Forelimb muscle (tissue), 1 donor: ENCODE measurements around the gene AMMECR1. TPM values are rescaled to one million over a fixed set of nuclear protein-coding genes. Genes with fewer than 3 reads are reported as not detected.
"Not testable (repeated sequence)": the region's sequence is repeated elsewhere in the genome, so short reads cannot be mapped to it uniquely, and the experiment has no call there.

ENCODE experiments used
- DNase-seq: peaks from one replicate; pipeline ENCODE4 v3.0.0-alpha.2; 2013; ENCODE audit warnings: low read depth
- polyA plus RNA-seq: library from polyadenylated mRNA; unstranded; fragments of 120-200 nt; gene quantifications from one replicate; pipeline ENCODE4 v1.2.1, GENCODE V29; 2013; ENCODE audit not compliant: insufficient read length

The AMMECR1 gene
- polyA plus RNA-seq, 1 donor, result 7.7 TPM

- DNase-seq, result no peak
Observed at GRCh38 chrX:110258552-110258951, 59.3 kb downstream of the AMMECR1 start.

- no peak for DNase-seq
Observed at GRCh38 chrX:110257889-110258288, 60.0 kb downstream of the AMMECR1 start.

- no peak for DNase-seq
Observed at GRCh38 chrX:110252711-110253110, 65.2 kb downstream of the AMMECR1 start.

GRCh38 chrX:110251961-110252360 lies 65.9 kb downstream of the AMMECR1 start:
- DNase-seq, result no peak

- DNase-seq, result no peak
Observed at GRCh38 chrX:110251526-110251925, 66.4 kb downstream of the AMMECR1 start.

- no peak for DNase-seq
Observed at GRCh38 chrX:110250847-110251246, 67.0 kb downstream of the AMMECR1 start.

- DNase-seq, result no peak
Observed at GRCh38 chrX:110248578-110248977, 69.3 kb downstream of the AMMECR1 start.

GRCh38 chrX:110245011-110245410 lies 72.9 kb downstream of the AMMECR1 start:
- DNase-seq, result no peak

- DNase-seq, result no peak
Observed at GRCh38 chrX:110242371-110242770, 75.5 kb downstream of the AMMECR1 start.

GRCh38 chrX:110241816-110242215 lies 76.1 kb downstream of the AMMECR1 start:
- no peak for DNase-seq

- not testable (repeated sequence) for DNase-seq
Observed at GRCh38 chrX:110238259-110238658, 79.6 kb downstream of the AMMECR1 start.

- DNase-seq, result not testable (repeated sequence)
Observed at GRCh38 chrX:110231485-110231884, 86.4 kb downstream of the AMMECR1 start.

GRCh38 chrX:110229497-110230111 lies 88.3 kb downstream of the AMMECR1 start:
- not testable (repeated sequence) for DNase-seq

- no peak for DNase-seq
Observed at GRCh38 chrX:110228453-110228852, 89.4 kb downstream of the AMMECR1 start.

GRCh38 chrX:110226931-110227330 lies 91.0 kb downstream of the AMMECR1 start:
- DNase-seq, result no peak

- no peak for DNase-seq
Observed at GRCh38 chrX:110224926-110225617, 92.8 kb downstream of the AMMECR1 start.

- no peak for DNase-seq
Observed at GRCh38 chrX:110222497-110223257, 95.2 kb downstream of the AMMECR1 start.

GRCh38 chrX:110219920-110220319 lies 98.0 kb downstream of the AMMECR1 start:
- DNase-seq, result no peak

- no peak for DNase-seq
Observed at GRCh38 chrX:110218591-110218990, 99.3 kb downstream of the AMMECR1 start.

- no peak for DNase-seq
Observed at GRCh38 chrX:110216027-110216426, 101.9 kb downstream of the AMMECR1 start.

GRCh38 chrX:110215411-110215810 lies 102.5 kb downstream of the AMMECR1 start:
- DNase-seq, result no peak

- DNase-seq, result no peak
Observed at GRCh38 chrX:110214684-110215083, 103.2 kb downstream of the AMMECR1 start.

GRCh38 chrX:110213183-110213582 lies 104.7 kb downstream of the AMMECR1 start:
- DNase-seq, result no peak
